B cell (primary cell): ENCODE results near the gene WNK1. TPM values are rescaled to one million over a fixed set of nuclear protein-coding genes. Genes with fewer than 3 reads are reported as not detected.

Experiments
- ATAC-seq: fragments of 200-7000 bp; cut with Tn5 transposase; one replicate; pipeline ENCODE4 v1.10.0; 2021; ENCODE audit warnings: low read depth, mild to moderate bottlenecking, moderate number of reproducible peaks, moderate library complexity
- CTCF ChIA-PET: fragments of 350-600 bp; sonication (Branson Sonifier 250); formaldehyde crosslinking; loops from one replicate; lab custom pipeline; 2021; ENCODE audit warnings: antibody characterized with exemption, inconsistent platforms; lab: Charles Lee
- POLR2A ChIA-PET: fragments of 350-600 bp; sonication (Branson Sonifier 250); formaldehyde crosslinking; loops from one replicate; lab custom pipeline; 2021; ENCODE audit warnings: antibody characterized with exemption; lab: Charles Lee
- DNase-seq: peaks from one replicate; pipeline ENCODE4 v3.0.0; 2013
- H2AFZ ChIP-seq: 2 replicates; pipeline ENCODE4 v1.6.1; 2012; ENCODE audit warnings: mild to moderate bottlenecking, low read depth, low read length; ENCODE audit not compliant: insufficient read depth, poor library complexity, severe bottlenecking
- H3K27ac ChIP-seq, 2 donors: 1 replicate in 1 of 2; 2 replicates in 1 of 2; pipeline ENCODE4 v1.5.1; 2012 to 2013; ENCODE audit warnings: low read length in 2 of 2, mild to moderate bottlenecking in 2 of 2, moderate library complexity in 1 of 2
- H3K27me3 ChIP-seq, 4 experiments: fragments of 200-600 bp in 1 of 4; sonication (generic) in 1 of 4; replicated peaks in 1 of 4; 1 replicate in 2 of 4; 2 replicates in 2 of 4; pipeline versions ENCODE4 v1.6.1 to v1.7.0; 2013 to 2016; ENCODE audit warnings: low read length in 3 of 4, mild to moderate bottlenecking in 2 of 4, mixed read lengths in 1 of 4, moderate library complexity in 1 of 4; ENCODE audit not compliant: insufficient read depth in 4 of 4, control insufficient read depth in 3 of 4; ENCODE audit errors: control extremely low read depth in 1 of 4
- H3K36me3 ChIP-seq, 2 experiments: replicated peaks in 1 of 2; 1 replicate in 1 of 2; 2 replicates in 1 of 2; pipeline versions ENCODE4 v1.6.1 to v1.7.1; 2013; ENCODE audit warnings: low read length in 1 of 2; ENCODE audit not compliant: insufficient read depth in 2 of 2, control insufficient read depth in 1 of 2; ENCODE audit errors: control extremely low read depth in 1 of 2, extremely low read depth in 1 of 2
- H3K4me1 ChIP-seq, 2 donors: fragments of 200-600 bp in 1 of 2; sonication (generic) in 1 of 2; 1 replicate in 1 of 2; 2 replicates in 1 of 2; pipeline versions ENCODE4 v1.5.1 to v1.6.1; 2013 to 2017; ENCODE audit warnings: low read length in 2 of 2; ENCODE audit not compliant: control insufficient read depth in 2 of 2, insufficient read depth in 2 of 2
- H3K4me2 ChIP-seq: replicated peaks from 2 replicates; pipeline ENCODE3; 2012; ENCODE audit warnings: mild to moderate bottlenecking, low read depth, low read length; ENCODE audit not compliant: poor library complexity, severe bottlenecking
- H3K4me3 ChIP-seq, 5 experiments: fragments of 200-600 bp in 1 of 5; sonication (generic) in 1 of 5; 1 replicate in 3 of 5; 2 replicates in 2 of 5; pipeline versions ENCODE4 v1.5.1 to v1.7.0; 2011 to 2016; ENCODE audit warnings: low read length in 4 of 5, mild to moderate bottlenecking in 4 of 5, low read depth in 2 of 5, control low read depth in 1 of 5, moderate library complexity in 1 of 5; ENCODE audit not compliant: insufficient read depth in 1 of 5; ENCODE audit errors: control extremely low read depth in 1 of 5, extremely low read depth in 1 of 5
- H3K79me2 ChIP-seq: fragments of 200-600 bp; sonication (generic); one replicate; pipeline ENCODE4 v1.6.0; 2016; ENCODE audit warnings: low read length; ENCODE audit not compliant: control insufficient read depth, insufficient read depth
- H3K9ac ChIP-seq: fragments of 200-600 bp; sonication (generic); 2 replicates; pipeline ENCODE4 v1.6.1; 2017; ENCODE audit warnings: mild to moderate bottlenecking, low read length, moderate library complexity
- H3K9me3 ChIP-seq, 3 donors: one replicate each; pipeline versions ENCODE4 v1.6.1 to v1.7.1; 2013; ENCODE audit warnings: low read length in 2 of 3; ENCODE audit not compliant: control insufficient read depth in 2 of 3, insufficient read depth in 1 of 3; ENCODE audit errors: control extremely low read depth in 1 of 3
- H4K20me1 ChIP-seq: 2 replicates; pipeline ENCODE4 v1.6.0; 2012; ENCODE audit warnings: mild to moderate bottlenecking, low read length; ENCODE audit not compliant: insufficient read depth, control insufficient read depth, poor library complexity, severe bottlenecking
- H3K27ac Mint-ChIP-seq: one replicate; pipeline ENCODE4 v1.8.0; 2021; ENCODE audit warnings: mixed read lengths
- H3K27me3 Mint-ChIP-seq: one replicate; pipeline ENCODE4 v1.8.0; 2021; ENCODE audit warnings: mixed read lengths
- H3K4me1 Mint-ChIP-seq: one replicate; pipeline ENCODE4 v1.8.0; 2021; ENCODE audit warnings: mixed read lengths
- H3K4me3 Mint-ChIP-seq: one replicate; pipeline ENCODE4 v1.8.0; 2021; ENCODE audit warnings: mixed read lengths
- H3K9me3 Mint-ChIP-seq: one replicate; pipeline ENCODE4 v1.8.0; 2022; ENCODE audit warnings: mixed read lengths; ENCODE audit not compliant: insufficient read depth
- CTCF ChIP-seq: fragments of 200-600 bp; IDR thresholded peaks from one replicate; pipeline ENCODE4 v1.8.0; 2022; ENCODE audit warnings: antibody characterized with exemption, mild to moderate bottlenecking
- EZH2 ChIP-seq: IDR thresholded peaks from 2 replicates; pipeline ENCODE4 v1.6.1; 2012; ENCODE audit warnings: borderline replicate concordance, low read depth, mild to moderate bottlenecking, moderate library complexity, low read length; ENCODE audit not compliant: insufficient read depth, poor library complexity, severe bottlenecking
- WGBS: methylation state at CpG from one replicate; pipeline ENCODE4 v1.1.5; 2013; ENCODE audit warnings: missing lambda C conversion rate; ENCODE audit not compliant: insufficient coverage; 5-methylcytosine and 5-hydroxymethylcytosine counted together
- intact Hi-C: fragments of 100-400 bp; cut with micrococcal nuclease; formaldehyde crosslinking; loops from one replicate; pipeline ENCODE4 v1.10.0; 2022
- polyA plus RNA-seq: library from polyadenylated mRNA; depleted of rRNA; stranded (reverse); fragments of >200 nt; gene quantifications from 2 replicates; pipeline ENCODE4 v1.2.3, GENCODE V29; 2012
- total RNA-seq, 2 donors: library from RNA; stranded (reverse); fragments of 120-200 nt in 1 of 2; gene quantifications; 1 replicate in 1 of 2; 2 replicates in 1 of 2; pipeline versions ENCODE4 v1.2.3 to v1.2.4, GENCODE V29; 2013 to 2022

The WNK1 gene
- total and polyA plus RNA-seq, 2 donors (not counting 1 experiment from before 2014, with no cell fraction given), result 43.9 to 188 TPM

GRCh38 chr12:897386-897785 lies 145.0 kb downstream of the WNK1 start:
- H3K4me1 Mint-ChIP-seq, result no peaks in the 10 kb centered on the region
- CTCF ChIA-PET, result interaction anchor here (1.2 kb wide), 1 partner anchor 23 kb away, joined by 3 read pairs; no protein-coding TSS in a partner anchor
- Histone ChIP-seq H4K20me1 (no peaks in the 10 kb centered on the region), H2AFZ (no peak overlapping the region), H3K9ac (no peak overlapping the region), H3K27ac (no peak overlapping the region), H3K79me2 (no peaks in the 10 kb centered on the region), H3K27me3 (no peaks in the 10 kb centered on the region), H3K36me3 (peaks cover 12 to 65% of the 10 kb centered on the region in 2 experiments), H3K4me2 (no peak overlapping the region), H3K9me3 (no peaks in the 10 kb centered on the region), H3K4me1 (no peaks in the 10 kb centered on the region), H3K4me3 (no peak overlapping the region)
- H3K9me3 Mint-ChIP-seq, result no peaks in the 10 kb centered on the region
- DNase-seq (no peak), ATAC-seq (no peak)
- POLR2A ChIA-PET, result no interaction called here
- 95% methylated on average over 4 of the region's 4 CpGs for WGBS
- TF ChIP-seq EZH2, result no peak
- no peak for TF ChIP-seq CTCF
- no peak overlapping the region for H3K27ac Mint-ChIP-seq
- intact Hi-C loops, result no loop called here
- no peak overlapping the region for H3K4me3 Mint-ChIP-seq
- no peaks in the 10 kb centered on the region for H3K27me3 Mint-ChIP-seq

GRCh38 chr12:902581-902980 lies 150.2 kb downstream of the WNK1 start:
- CTCF ChIA-PET, result no interaction called here
- Histone ChIP-seq H4K20me1 (peaks cover 5% of the 10 kb centered on the region), H3K79me2 (no peaks in the 10 kb centered on the region), H3K27ac (no peak overlapping the region), H2AFZ (no peak overlapping the region), H3K36me3 (peaks cover 0 to 76% of the 10 kb centered on the region in 2 experiments), H3K4me3 (no peak overlapping the region), H3K9me3 (no peaks in the 10 kb centered on the region), H3K9ac (no peak overlapping the region), H3K4me1 (peaks cover 0 to 8% of the 10 kb centered on the region in 2 donors), H3K27me3 (no peaks in the 10 kb centered on the region), H3K4me2 (no peak overlapping the region)
- ATAC-seq (no peak), DNase-seq (no peak)
- Mint-ChIP-seq H3K27ac (no peak overlapping the region), H3K4me3 (no peak overlapping the region), H3K9me3 (no peaks in the 10 kb centered on the region), H3K4me1 (peaks cover 16% of the 10 kb centered on the region), H3K27me3 (no peaks in the 10 kb centered on the region)
- intact Hi-C loops, result no loop called here
- POLR2A ChIA-PET, result no interaction called here
- no CpG with 5 or more reads among the region's 3 CpGs for WGBS
- TF ChIP-seq EZH2 (no peak), CTCF (no peak)
